Heart left ventricle (tissue), 16 donors: ENCODE measurements around the gene CDH13. TPM values are rescaled to one million over a fixed set of nuclear protein-coding genes. Genes with fewer than 3 reads are reported as not detected.

Source experiments
- ATAC-seq, 4 donors: fragments of 200-7000 bp; cut with Tn5 transposase; one replicate each; pipeline ENCODE4 v1.9.1; 2020 to 2022; ENCODE audit warnings: moderate library complexity in 4 of 4, mild to moderate bottlenecking in 3 of 4, moderate number of reproducible peaks in 1 of 4
- DNase-seq, 5 donors: peaks; one replicate each; pipeline ENCODE4 v3.0.0-alpha.2; 2020
- H3K27ac ChIP-seq, 12 donors: fragments of 200-600 bp; sonication (generic) in 4 of 12; one replicate each; pipeline versions ENCODE4 v1.5.0 to v1.8.0; 2016 to 2022; ENCODE audit warnings: mild to moderate bottlenecking in 2 of 12
- H3K27me3 ChIP-seq, 9 donors: fragments of 200-600 bp; sonication (generic) in 2 of 9; one replicate each; pipeline versions ENCODE4 v1.5.1 to v1.8.0; 2016 to 2022; ENCODE audit warnings: mild to moderate bottlenecking in 3 of 9
- H3K36me3 ChIP-seq, 9 donors: fragments of 200-600 bp; sonication (generic) in 2 of 9; one replicate each; pipeline versions ENCODE4 v1.5.0 to v1.8.0; 2018 to 2022; ENCODE audit warnings: mild to moderate bottlenecking in 2 of 9
- H3K4me1 ChIP-seq, 12 donors: fragments of 200-600 bp; sonication (generic) in 4 of 12; one replicate each; pipeline versions ENCODE4 v1.5.0 to v1.8.0; 2016 to 2022; ENCODE audit warnings: mild to moderate bottlenecking in 3 of 12
- H3K4me3 ChIP-seq, 12 donors: fragments of 200-600 bp; sonication (generic) in 4 of 12; one replicate each; pipeline versions ENCODE4 v1.5.0 to v1.8.0; 2017 to 2022; ENCODE audit warnings: mild to moderate bottlenecking in 9 of 12, moderate library complexity in 4 of 12
- H3K9me3 ChIP-seq, 12 donors: fragments of 200-600 bp; sonication (generic) in 4 of 12; one replicate each; pipeline versions ENCODE4 v1.5.0 to v1.8.0; 2016 to 2022; ENCODE audit warnings: mild to moderate bottlenecking in 1 of 12
- CTCF ChIP-seq, 12 donors: fragments of 200-600 bp; sonication (generic) in 4 of 12; IDR thresholded peaks; one replicate each; pipeline versions ENCODE4 v1.5.0 to v1.8.0; 2018 to 2022; ENCODE audit warnings: antibody characterized with exemption in 12 of 12, mild to moderate bottlenecking in 5 of 12
- POLR2A ChIP-seq, 2 donors: fragments of 450-650 bp; IDR thresholded peaks; one replicate each; pipeline ENCODE4 v1.6.1; 2017; ENCODE audit warnings: antibody characterized with exemption in 2 of 2, mild to moderate bottlenecking in 2 of 2, moderate library complexity in 2 of 2
- WGBS, 4 donors: extraction: QIAGEN DNeasy Blood & Tissue Kit in 2 of 4; methylation state at CpG; one replicate each; pipeline versions ENCODE4 v1.1.5 to v1.1.7; 2013 to 2018; 5-methylcytosine and 5-hydroxymethylcytosine counted together
- intact Hi-C, 10 donors: fragments of 100-400 bp; cut with DNase I; formaldehyde crosslinking; loops; one replicate each; pipeline versions ENCODE4 v1.11.1 to v1.14.2; 2022
- polyA plus RNA-seq, 2 donors: library from polyadenylated mRNA; stranded (reverse); fragments of 200-250 nt; gene quantifications; one replicate each; pipeline ENCODE4 v1.2.3, GENCODE V29; 2013
- total RNA-seq, 9 donors: library from RNA; depleted of rRNA in 2 of 9; stranded (reverse); fragments of >200 nt in 2 of 9; fragmentation: NEBNext Ultra II Directional in 3 of 9; extraction: Animal tissue kit (Norgen Biotek cat#: 25700) in 3 of 9; gene quantifications; one replicate each; pipeline versions ENCODE4 v1.1.0 to v1.2.4, GENCODE V29; 2016 to 2023
- donor health status: ischemic (EF 13 %, LVEDD 7.1; RV severe dilation, severe dysfunction).
- donor health status: healthy with polysubstance abuse.
- donor health status: DM: no; HTN: yes; CAD: no.
- donor health status: DM: no; HTN: no; CAD: no.
- donor health status: ischemic (EF 25% LVEDD 6.9; RV normal size, moderate dysfunction).
- donor health status: ischemic (EF 25% LVEDD 5.7; RV mildly dilated, moderate dysfunction).
- donor health status: healthy.
- donor health status: DM: yes; HTN: yes; CAD: no.
- donor health status: ischemic (EF 35%, LVEDD 5.7; RV mildly dilated, moderate dysfunction).
- donor health status: nonischemic (EF 11% LVEDD 7.7; RV severe dilation, severe dysfunction).
- donor health status: DM: yes; HTN: yes; CAD: no.
- donor health status: PGD.
- donor health status: ischemic (EF 29% LVEDD 5.4; RV normal size, mild dysfunction).
- donor health status: nonischemic (EF 23%, LVEDD 6.1; RV moderate dilation, normal function).

Gene CDH13
- total and polyA plus RNA-seq, 11 donors, result 15.0 to 172 (median 137) TPM

DNA sequence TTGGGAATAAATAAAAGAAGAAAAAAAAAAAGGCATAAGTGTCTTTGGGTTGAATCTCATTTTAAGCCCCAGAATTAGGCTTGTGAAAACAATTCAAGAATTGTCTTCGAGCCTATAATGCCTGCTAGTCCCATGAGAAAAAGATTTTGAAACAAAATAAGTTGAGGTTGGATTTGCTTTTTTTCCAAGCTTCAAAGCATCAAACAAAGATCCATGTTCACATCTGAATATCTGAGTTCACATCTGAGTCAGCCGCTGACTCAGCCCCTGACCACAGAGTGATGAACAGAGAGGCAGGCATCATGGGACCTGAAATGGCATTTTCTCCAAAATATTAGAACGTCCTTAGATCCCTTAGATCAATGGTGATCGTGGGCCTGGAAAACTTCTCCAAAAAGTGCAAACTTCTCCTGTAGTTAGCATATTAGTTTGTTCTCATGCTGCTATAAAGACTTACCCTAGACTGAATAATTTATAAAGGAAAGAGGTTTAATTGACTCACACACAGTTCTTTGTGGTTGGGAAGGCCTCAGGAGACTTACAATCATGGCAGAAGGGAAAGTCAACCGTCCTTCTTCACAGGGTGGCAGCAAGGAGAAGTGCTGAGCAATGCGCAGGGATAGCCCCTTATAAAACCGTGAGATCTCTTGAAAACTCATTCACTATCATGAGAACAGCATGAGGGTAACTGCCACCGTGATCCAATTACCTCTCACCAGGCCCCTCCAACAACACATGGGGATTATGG is 886.4 kb downstream of the CDH13 start:
- TF ChIP-seq POLR2A (IDR thresholded peaks at IDR 0.05) (no peak), CTCF (IDR thresholded peaks at IDR 0.05) (no peak)
- WGBS, 4 donors, result 79 to 82% (median 81%) methylated on average over 8 of the region's 8 CpGs
- H3K36me3 ChIP-seq, result no peaks in the 10 kb centered on the region
- H3K27me3 ChIP-seq, result no peaks in the 10 kb centered on the region
- H3K4me3 ChIP-seq, result no peak overlapping the region
- ATAC-seq (no peak), DNase-seq (no peak)
- H3K9me3 ChIP-seq, result peaks cover 0 to 11% (median 2%) of the 10 kb centered on the region in 12 donors
- H3K27ac ChIP-seq, result no peak overlapping the region
- intact Hi-C loops, result no loop called here
- no peaks in the 10 kb centered on the region for H3K4me1 ChIP-seq

DNA sequence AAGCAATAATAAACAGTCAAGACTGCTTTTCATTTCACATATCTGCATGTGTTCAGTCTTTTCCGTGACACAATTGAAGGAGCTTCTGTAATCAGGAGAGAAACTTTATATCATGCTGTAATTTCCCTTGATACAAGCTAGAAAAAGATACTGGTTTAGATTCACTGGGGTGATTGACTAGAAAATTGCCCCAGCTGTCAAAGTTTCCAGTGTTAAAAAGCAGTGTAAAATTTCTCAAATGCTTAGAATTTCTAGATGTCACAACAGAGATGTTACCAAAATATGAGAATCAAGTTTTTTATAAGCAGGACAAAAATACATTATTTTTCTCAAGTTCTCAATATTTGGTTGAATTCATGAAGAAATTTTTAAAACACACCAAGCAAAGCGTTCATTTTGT is 888.6 kb downstream of the CDH13 start:
- H3K27me3 ChIP-seq, result no peaks in the 10 kb centered on the region
- H3K9me3 ChIP-seq, result peaks cover 0 to 11% (median 2%) of the 10 kb centered on the region in 12 donors
- DNase-seq, result no peak
- H3K4me1 ChIP-seq, result no peaks in the 10 kb centered on the region
- no peak for ATAC-seq
- 71 to 83% (median 78%) methylated on average over 2 of the region's 2 CpGs for WGBS, 4 donors
- no peak overlapping the region for H3K27ac ChIP-seq
- no peak for TF ChIP-seq CTCF (IDR thresholded peaks at IDR 0.05)
- H3K36me3 ChIP-seq, result no peaks in the 10 kb centered on the region
- intact Hi-C loops, result no loop called here
- H3K4me3 ChIP-seq, result no peak overlapping the region

DNA sequence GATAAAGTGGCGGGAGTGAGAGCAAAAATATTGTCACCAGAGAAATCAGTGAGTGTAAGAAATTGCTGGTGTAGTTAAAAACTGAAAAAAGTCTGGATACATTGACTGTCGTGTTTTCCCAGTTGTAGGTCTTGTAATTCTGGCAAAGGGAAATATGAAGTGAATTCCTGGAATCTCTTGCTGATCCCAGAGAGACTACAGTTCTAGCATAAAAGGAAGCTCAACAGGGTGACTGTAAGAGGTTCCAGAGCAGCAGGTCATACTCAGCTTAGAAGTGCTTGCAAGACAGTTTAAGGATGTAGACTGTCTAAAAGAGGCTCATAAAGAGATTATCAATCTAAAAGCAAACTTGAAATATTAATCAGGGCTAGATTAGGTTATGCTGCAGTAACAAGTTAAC is 890.2 kb downstream of the CDH13 start:
- Histone ChIP-seq H3K27me3 (no peaks in the 10 kb centered on the region), H3K27ac (no peak overlapping the region), H3K4me3 (no peak overlapping the region), H3K36me3 (no peaks in the 10 kb centered on the region), H3K9me3 (peaks cover 0 to 11% (median 2%) of the 10 kb centered on the region in 12 donors), H3K4me1 (no peaks in the 10 kb centered on the region)
- DNase-seq (no peak), ATAC-seq (no peak)
- TF ChIP-seq CTCF (IDR thresholded peaks at IDR 0.05) (no peak), POLR2A (IDR thresholded peaks at IDR 0.05) (no peak)
- intact Hi-C loops, result no loop called here
- WGBS, 4 donors, result 82 to 89% (median 83%) methylated on average over 2 of the region's 2 CpGs

- Histone ChIP-seq H3K4me3 (no peak overlapping the region), H3K36me3 (no peaks in the 10 kb centered on the region), H3K27me3 (no peaks in the 10 kb centered on the region), H3K4me1 (no peaks in the 10 kb centered on the region), H3K27ac (no peak overlapping the region), H3K9me3 (peaks cover 0 to 11% (median 2%) of the 10 kb centered on the region in 12 donors)
- ATAC-seq (no peak), DNase-seq (no peak)
- TF ChIP-seq POLR2A (IDR thresholded peaks at IDR 0.05) (no peak), CTCF (IDR thresholded peaks at IDR 0.05) (no peak)
- WGBS, 4 donors, result 52 to 70% (median 58%) methylated on average over 2 of the region's 2 CpGs
- intact Hi-C loops, result no loop called here
Measured at GRCh38 chr16:83517398-83517797, 890.6 kb downstream of the CDH13 start.
